ENCODE measurements around the gene MMP25.

DNA sequence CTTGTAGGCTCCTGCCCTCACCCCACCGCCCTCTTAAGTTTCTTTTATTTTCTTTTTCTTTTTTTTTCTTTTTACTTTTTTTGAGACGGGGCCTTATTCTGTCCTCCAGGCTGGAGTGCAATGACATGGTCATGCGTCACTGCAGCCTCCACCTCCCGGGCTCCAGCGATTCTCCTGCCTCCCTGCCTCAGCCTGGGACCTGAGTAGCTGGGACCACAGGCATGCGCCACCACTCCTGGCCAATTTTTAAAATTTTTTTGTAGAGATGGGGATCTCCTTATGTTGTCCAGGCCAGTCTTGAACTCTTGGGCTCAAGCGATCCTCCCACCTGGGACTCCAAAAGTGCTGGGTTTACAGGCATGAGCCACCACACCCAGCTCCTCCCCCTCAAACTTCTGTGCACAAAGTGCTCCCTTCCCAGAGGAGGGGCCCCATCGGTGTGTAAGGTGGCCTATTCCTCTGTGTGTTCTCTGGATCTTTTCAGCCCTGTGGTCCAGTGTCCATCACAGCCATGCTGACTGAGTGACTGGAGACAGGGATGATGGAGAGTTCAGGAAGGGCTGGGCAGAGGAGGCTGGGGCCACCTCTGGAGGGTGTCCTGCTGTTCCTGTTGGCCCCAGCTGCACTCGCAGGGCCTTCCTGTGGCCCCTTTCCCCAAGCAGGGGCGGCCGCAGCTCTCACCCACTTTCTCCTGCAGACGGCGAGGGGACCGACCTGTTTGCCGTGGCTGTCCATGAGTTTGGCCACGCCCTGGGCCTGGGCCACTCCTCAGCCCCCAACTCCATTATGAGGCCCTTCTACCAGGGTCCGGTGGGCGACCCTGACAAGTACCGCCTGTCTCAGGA lies 10.2 kb downstream of the MMP25 start:
- TF ChIP-seq ZNF274 (IDR thresholded peaks at IDR 0.05; ENCODE audit: low read depth, low read length) = no peak
- no peak for TF ChIP-seq SUZ12 (IDR thresholded peaks at IDR 0.05; ENCODE audit: extremely low read depth, insufficient read depth, insufficient read length)
- no peak for TF ChIP-seq YY1 (IDR thresholded peaks at IDR 0.05; ENCODE audit: insufficient read depth, insufficient read length)
